ENCODE results near the gene DOCK9.
"Not testable (repeated sequence)": the region's sequence is repeated elsewhere in the genome, so short reads cannot be mapped to it uniquely, and the experiment has no call there.

The DOCK9 gene

DNA sequence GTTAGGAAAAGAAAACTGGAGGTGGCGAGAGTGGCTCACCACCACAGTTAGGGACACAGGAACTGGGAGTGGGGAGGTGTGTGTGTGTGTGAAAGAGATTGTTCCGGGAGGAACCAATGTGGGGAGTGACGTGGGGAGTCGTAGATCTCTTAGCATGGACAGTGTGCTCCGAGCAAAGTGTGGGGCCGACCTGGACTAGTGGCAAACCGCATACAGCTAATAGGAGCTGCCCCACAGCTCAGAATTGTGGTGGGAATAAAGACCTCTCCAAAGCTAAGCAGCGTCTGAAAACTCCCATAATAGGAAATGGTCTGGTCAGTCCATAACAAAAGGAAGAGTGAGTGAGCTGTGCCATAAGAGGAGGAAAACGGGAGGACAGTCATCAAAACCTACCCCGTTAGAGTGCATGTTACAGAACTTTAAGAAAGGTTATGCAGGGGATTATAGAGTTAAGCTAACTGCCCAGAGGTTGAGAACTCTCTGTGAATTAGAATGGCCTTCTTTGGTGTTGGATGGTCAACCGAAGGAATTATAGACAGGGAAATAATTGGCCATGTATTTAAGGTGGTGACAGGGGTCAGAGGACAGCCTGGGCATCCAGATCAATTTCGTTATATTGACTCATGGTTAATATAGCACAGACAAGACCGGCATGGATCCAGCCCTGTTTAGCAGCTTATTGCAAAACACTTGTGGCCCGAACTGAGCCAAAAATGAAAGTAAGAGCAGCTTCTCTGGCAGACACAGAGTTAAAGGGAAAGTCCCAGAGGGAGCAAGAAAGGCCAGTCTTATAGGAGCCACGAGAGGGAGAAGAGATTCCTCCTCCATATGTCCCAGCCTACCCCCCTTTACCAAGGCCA is 216.5 kb downstream of the DOCK9 start:
- DNase-seq = peak; percentile 85

DNA sequence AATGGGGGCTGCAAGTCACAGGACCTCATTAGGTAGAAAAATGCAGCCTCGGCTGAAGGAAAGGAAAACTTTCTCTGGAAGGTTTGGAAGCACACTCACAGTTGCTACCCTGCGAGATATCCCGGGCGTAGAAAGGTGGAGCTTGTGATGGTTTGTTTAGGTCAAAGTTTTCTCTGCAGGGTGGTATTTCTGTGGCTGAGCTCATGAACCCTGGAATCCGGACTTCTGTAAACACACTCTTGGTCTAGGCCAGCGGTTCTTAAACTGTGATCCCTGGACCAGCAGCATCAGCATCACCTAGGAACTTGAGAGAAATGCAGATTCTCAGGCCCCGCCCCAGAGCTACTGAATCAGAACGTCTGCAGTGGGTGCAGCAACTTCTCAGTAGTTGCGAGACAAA is 222.1 kb downstream of the DOCK9 start:
- no peak for DNase-seq

DNA sequence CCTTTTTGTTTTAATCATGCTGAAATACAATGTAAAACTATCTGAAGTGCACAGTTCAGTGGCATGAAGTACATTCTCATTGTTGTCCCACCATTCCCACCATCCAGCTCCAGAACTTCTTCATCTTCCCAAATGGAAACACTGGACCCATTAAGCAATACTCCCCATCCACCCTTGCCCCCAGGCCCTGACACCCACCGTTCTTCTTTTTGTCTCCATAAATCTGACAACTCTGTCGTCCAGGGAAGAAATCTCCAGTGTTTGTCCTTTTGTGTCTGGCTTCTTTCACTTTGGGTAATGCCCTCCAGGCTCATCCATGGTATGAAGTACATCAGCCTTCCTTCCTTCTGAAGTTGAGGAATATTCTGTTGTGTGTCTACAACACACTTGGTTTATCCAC is 222.7 kb downstream of the DOCK9 start:
- no peak for DNase-seq

DNA sequence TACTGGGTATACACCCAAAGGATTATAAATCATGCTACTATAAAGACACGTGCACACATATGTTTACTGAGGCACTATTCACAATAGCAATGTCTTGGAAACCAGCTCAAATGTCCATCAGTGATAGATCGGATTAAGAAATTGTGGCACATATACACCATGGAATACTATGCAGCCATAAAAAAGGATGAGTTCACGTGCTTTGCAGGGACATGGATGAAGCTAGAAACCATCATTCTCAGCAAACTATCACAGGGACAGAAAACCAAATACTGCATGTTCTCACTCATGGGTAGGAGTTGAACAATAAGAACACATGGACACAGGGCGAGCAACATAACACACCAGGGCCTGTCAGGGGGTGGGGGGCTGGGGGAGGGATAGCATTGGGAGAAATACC is 223.4 kb downstream of the DOCK9 start:
- DNase-seq = not testable (repeated sequence)

DNA sequence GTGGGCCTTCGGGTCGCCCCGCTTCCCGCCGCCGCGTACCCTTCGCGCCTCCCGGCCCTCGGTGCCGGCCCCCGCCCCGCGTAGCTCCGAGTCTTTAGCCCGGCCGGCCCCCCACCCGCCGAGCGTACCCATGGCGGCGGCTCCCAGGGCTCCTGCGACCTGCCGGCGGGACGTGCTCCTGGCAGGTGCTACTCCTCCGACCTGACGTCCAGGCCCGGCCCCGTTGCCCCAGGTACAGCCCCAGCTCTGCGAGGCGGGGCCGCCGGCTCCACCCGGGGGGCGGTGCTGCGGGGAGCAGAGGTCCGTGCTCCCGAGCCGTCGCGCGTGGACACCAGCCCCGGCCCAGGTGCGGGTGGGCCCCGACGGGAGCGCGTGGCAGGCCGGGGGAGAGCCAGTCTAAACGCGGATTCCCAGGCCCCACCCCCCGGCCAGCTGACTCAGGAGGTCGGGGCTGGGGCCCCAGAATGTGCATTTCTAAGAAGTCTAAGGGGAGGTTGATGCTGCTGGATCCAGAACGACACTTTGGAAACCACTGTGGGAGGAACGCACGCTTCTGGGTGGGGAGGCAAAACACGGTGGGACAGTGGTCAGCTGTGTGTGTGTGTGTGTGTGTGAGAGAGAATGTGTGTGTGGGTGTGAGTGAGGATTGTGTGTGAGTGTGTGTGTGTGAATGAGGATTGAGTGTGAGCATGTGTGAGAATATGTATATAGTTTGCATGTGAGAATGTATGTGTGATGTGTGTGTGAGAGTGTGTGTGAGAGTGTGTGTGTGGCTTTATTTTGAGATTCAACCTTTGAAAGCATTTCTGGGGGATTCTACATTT is 225.2 kb downstream of the DOCK9 start, which contains the start of gene SLC15A1:
SLC15A1 (minus strand) TSS at position 206 of the 824 bp plus-strand sequence; CDS start at position 132, 74 bp downstream.
- DNase-seq = no peak

DNA sequence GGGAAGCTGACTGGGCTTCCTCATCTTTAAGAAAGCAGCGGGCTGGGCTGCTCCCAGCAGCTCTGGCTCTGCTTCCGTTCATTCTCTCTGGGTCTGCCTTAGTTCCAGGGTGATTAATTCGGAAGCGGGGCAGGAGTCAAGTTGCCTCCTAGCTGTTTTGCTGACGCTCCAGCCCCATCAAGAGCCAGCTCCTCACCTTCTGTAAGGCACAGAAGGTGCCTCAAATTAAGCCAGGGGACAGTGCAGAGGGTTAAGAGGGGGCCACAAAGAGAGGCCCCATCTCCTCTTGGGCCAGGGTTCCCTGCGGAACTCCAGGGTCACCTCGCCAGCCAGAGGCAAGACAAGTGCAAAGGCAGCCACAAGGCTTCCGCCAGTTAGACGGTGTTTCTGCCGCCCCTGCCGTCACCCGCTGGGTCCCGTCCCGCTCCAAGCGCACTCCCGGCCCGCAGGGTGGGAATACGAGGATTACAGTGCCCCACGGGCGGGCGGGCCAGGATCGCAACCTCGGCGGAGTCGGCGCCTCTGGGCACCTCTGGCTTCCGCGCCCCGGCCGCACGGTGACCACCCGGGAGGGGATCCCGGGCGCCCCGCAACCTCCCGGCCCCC is 225.9 kb downstream of the DOCK9 start:
- DNase-seq = no peak

DNA sequence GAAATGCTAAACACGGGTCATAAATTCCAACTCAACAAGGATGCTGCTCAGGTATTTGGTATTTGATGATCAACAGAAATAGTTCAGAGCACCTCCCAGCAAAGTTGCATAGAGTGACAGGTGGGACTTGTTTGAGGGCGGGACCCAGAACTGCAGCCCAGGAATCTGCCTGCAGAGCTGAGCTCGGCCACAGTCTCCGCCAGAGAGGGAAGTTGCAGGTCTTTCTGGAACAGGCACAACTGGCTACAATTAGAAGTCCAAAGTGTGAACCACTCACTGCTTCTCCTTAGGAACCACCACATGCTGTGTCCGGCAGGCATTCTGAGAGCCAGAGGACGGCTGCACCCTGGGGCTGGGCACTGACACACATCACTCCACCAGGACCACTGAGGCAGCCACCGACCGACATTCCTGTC is 226.5 kb downstream of the DOCK9 start:
- DNase-seq = no peak

DNA sequence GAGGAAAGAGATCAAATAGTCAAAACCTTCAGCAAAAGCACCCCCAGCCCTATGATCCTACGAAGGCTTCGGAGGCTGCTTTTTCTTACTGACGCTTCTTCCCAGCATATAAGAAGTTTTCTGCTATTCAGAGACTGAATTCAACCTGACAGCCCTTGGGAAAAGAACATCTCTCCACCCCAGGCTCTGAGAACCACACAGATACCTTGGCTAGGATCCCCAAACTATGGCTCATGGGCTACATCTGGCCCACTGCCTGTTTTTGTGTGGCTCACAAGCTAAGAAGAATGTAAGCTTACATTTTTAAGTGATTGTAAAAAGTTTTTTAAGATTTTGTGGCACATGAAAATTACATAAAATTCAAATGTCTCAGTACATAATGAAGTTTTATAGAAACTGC is 228.4 kb downstream of the DOCK9 start:
- no peak for DNase-seq

DNA sequence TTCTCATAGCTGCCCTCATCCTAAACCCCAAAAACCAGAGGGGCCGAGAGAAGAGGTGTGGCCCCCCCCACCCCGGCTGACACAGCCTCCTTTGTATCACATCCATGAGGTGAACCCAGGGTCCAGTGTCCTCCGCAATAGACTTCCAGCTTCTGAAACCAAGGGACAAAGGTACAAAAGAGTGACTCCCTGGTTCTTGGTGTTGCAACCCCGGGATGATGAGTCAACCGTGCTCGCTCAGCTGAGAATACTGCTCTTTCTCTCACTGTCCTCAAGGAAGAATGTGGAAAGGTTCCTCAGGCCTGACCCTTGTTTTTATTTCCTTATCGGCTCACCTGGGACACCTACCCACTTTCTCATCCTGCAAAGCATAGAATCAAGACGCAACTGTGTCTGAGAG is 230.9 kb downstream of the DOCK9 start:
- DNase-seq = peak; percentile 31
